GM12878 (cell line): ENCODE results near the gene EMP2. TPM values are rescaled to one million over a fixed set of nuclear protein-coding genes. Genes with fewer than 3 reads are reported as not detected.

Experiments used
- ATAC-seq: fragments of 200-7000 bp; cut with Tn5 transposase; 3 replicates; pipeline ENCODE4 v1.9.1; 2020; ENCODE audit warnings: mild to moderate bottlenecking, moderate library complexity
- BruUV-seq: library from RNA; stranded (reverse); fragments of 400-500 nt; replicated peaks from 2 replicates; lab custom pipeline; 2021; lab: Mats Ljungman, UMichigan
- CTCF ChIA-PET: fragments of 300-600 bp; sonication (Branson Sonifier 250); formaldehyde crosslinking; extraction: SDS; loops from one replicate; lab custom pipeline; 2021; ENCODE audit warnings: inconsistent platforms; lab: Yijun Ruan, JAX
- POLR2A ChIA-PET: fragments of 350-600 bp; formaldehyde crosslinking; extraction: SDS; loops from one replicate; lab custom pipeline; 2021; ENCODE audit warnings: inconsistent platforms; lab: Charles Lee
- RAD21 ChIA-PET: fragments of 300-600 bp; sonication (Branson Sonifier 250); formaldehyde crosslinking; loops from one replicate; lab custom pipeline; 2023; ENCODE audit warnings: antibody characterized with exemption; ENCODE audit not compliant: unreplicated experiment; lab: Charles Lee
- SMC1A ChIA-PET: fragments of 300-600 bp; sonication (Branson Sonifier 250); formaldehyde crosslinking; loops from one replicate; lab custom pipeline; 2023; ENCODE audit not compliant: unreplicated experiment, uncharacterized antibody; lab: Charles Lee
- DNase-seq: peaks from one replicate; pipeline ENCODE4 v3.0.0-alpha.2; 2011; ENCODE audit warnings: low read depth, low spot score
- FAIRE-seq: peaks from 3 replicates; lab custom pipeline; 2011; peaks lifted over from hg19 to GRCh38; lab: Jason Lieb, UNC
- H2AFZ ChIP-seq: 2 replicates; pipeline ENCODE4 v1.6.0; 2011; ENCODE audit warnings: low read depth, low read length, control low read depth; ENCODE audit not compliant: control insufficient read depth
- H3K27ac ChIP-seq: 2 replicates; pipeline ENCODE4 v1.5.1; 2011; ENCODE audit warnings: control low read depth; ENCODE audit not compliant: control insufficient read depth, insufficient read depth
- H3K27me3 ChIP-seq, 2 experiments: replicated peaks in 1 of 2; 2 replicates each; pipeline versions ENCODE4 v1.6.0 to v1.6.1; 2011; ENCODE audit warnings: low read length in 1 of 2; ENCODE audit not compliant: control insufficient read depth in 2 of 2, insufficient read depth in 2 of 2
- H3K36me3 ChIP-seq, 2 experiments: 2 replicates each; pipeline ENCODE4 v1.5.1; 2011; ENCODE audit warnings: low read length in 1 of 2; ENCODE audit not compliant: control insufficient read depth in 2 of 2, insufficient read depth in 2 of 2
- H3K4me1 ChIP-seq: 2 replicates; pipeline ENCODE4 v1.6.1; 2011; ENCODE audit warnings: mild to moderate bottlenecking, low read length, moderate library complexity, mixed read lengths; ENCODE audit not compliant: control insufficient read depth, insufficient read depth
- H3K4me2 ChIP-seq: 2 replicates; pipeline ENCODE4 v1.6.0; 2011; ENCODE audit warnings: control low read depth; ENCODE audit not compliant: control insufficient read depth, insufficient read depth
- H3K4me3 ChIP-seq: fragments of 200-600 bp; sonication (generic); 2 replicates; pipeline ENCODE4 v1.5.1; 2016
- H3K79me2 ChIP-seq: 2 replicates; pipeline ENCODE4 v1.6.0; 2011; ENCODE audit warnings: low read length; ENCODE audit not compliant: control insufficient read depth, insufficient read depth
- H3K9ac ChIP-seq: 2 replicates; pipeline ENCODE4 v1.8.0; 2011; ENCODE audit warnings: low read length, control low read depth, mixed read lengths; ENCODE audit not compliant: control insufficient read depth, insufficient read depth
- H3K9me3 ChIP-seq: replicated peaks from 3 replicates; pipeline ENCODE4 v1.5.1; 2011; ENCODE audit warnings: mild to moderate bottlenecking, low read length; ENCODE audit not compliant: control insufficient read depth, insufficient read depth
- H4K20me1 ChIP-seq: 2 replicates; pipeline ENCODE4 v1.6.0; 2011; ENCODE audit not compliant: control insufficient read depth, insufficient read depth
- NRF1 ChIP-seq: conservative IDR thresholded peaks from 2 replicates; pipeline ENCODE4 v1.6.1; 2011; ENCODE audit warnings: mild to moderate bottlenecking, low read depth, low read length, improper control_type of control experiment
- TCF7 ChIP-seq: IDR thresholded peaks from 2 replicates; pipeline ENCODE4 v1.6.1; 2014; ENCODE audit warnings: antibody characterized with exemption, borderline replicate concordance
- WGBS: methylation state at CpG from one replicate; pipeline ENCODE4 v1.1.6; 2016; ENCODE audit warnings: low lambda C conversion rate; ENCODE audit not compliant: insufficient replicate concordance, insufficient coverage; ENCODE audit errors: missing lambda C conversion rate; 5-methylcytosine and 5-hydroxymethylcytosine counted together
- in situ Hi-C: fragments of 300-500 bp; cut with MboI; formaldehyde crosslinking; loops from 9 replicates; pipeline ENCODE4 v1.14.3; 2018; ENCODE audit warnings: mixed read lengths
- intact Hi-C: fragments of 100-400 bp; cut with micrococcal nuclease; formaldehyde crosslinking; loops from one replicate; pipeline ENCODE4 v1.14.2; 2022; ENCODE audit not compliant: unreplicated experiment
- polyA plus RNA-seq, 11 experiments: library from polyadenylated mRNA; depleted of rRNA in 4 of 11; unstranded in 6 of 11; stranded (reverse) in 5 of 11; fragments of >200 nt; fragmentation: Nextera tagmentation in 4 of 11; fragmentation: Illumina TruSeq in 1 of 11; extraction: Ambion mirVana in 4 of 11; extraction: Trizol in 1 of 11; gene quantifications; 1 replicate in 1 of 11; 2 replicates in 10 of 11; pipeline versions ENCODE4 v1.2.1 to v1.2.3, GENCODE V29; 2011 to 2016; ENCODE audit warnings: inconsistent platforms in 2 of 11, missing spikeins in 2 of 11, low read depth in 1 of 11
- total RNA-seq, 4 experiments: library from RNA; depleted of rRNA in 3 of 4; stranded (reverse); fragments of >200 nt in 3 of 4; fragmentation: Illumina TruSeq in 1 of 4; extraction: Trizol in 1 of 4; gene quantifications; 2 replicates each; pipeline versions ENCODE4 v1.2.1 to v1.2.3, GENCODE V29; 2013 to 2021
- TF ChIP-seq, protein P1 (sequence below): fragments of 450-650 bp; IDR thresholded peaks from 2 replicates; pipeline ENCODE4 v1.6.1; 2014; ENCODE audit warnings: mild to moderate bottlenecking
- TF ChIP-seq, protein P2 (sequence below): IDR thresholded peaks from 2 replicates; pipeline ENCODE4 v1.6.1; 2011; ENCODE audit warnings: low read depth, low read length, improper control_type of control experiment, borderline replicate concordance

Gene EMP2
- total and polyA plus RNA-seq, 10 of the 15 experiments (the other 5 are each of a cell fraction or from before 2014, with no cell fraction given): 0.41 to 10.4 (median 3.8) TPM

DNA sequence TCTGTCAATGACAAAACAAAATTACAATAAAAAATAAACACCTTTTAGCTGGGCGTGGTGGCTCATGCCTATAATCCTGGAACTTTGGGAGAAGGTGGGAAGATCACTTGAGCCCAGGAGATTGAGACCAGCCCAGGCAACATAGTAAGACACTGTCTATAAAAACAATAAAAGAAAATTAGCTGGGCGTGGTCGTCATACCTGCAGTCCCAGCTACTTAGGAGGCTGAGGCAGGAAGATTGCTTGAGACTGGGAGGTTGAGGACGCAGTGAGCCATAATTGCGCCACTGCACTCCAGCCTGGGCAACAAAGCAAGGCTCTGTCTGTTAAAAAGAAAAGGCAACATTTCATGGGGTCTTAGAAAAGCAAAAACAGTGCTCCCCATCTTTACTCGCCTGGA is 32.7 kb downstream of the EMP2 start:
- H2AFZ ChIP-seq: no peak overlapping the region
- CTCF ChIA-PET: no interaction called here
- ATAC-seq (no peak), DNase-seq (no peak), FAIRE-seq (no peak)
- H3K27ac ChIP-seq: no peak overlapping the region
- no peaks in the 10 kb centered on the region; a peak in 1 of 4 replicates for H3K27me3 ChIP-seq
- TF ChIP-seq, protein P1, sequence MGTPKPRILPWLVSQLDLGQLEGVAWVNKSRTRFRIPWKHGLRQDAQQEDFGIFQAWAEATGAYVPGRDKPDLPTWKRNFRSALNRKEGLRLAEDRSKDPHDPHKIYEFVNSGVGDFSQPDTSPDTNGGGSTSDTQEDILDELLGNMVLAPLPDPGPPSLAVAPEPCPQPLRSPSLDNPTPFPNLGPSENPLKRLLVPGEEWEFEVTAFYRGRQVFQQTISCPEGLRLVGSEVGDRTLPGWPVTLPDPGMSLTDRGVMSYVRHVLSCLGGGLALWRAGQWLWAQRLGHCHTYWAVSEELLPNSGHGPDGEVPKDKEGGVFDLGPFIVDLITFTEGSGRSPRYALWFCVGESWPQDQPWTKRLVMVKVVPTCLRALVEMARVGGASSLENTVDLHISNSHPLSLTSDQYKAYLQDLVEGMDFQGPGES: no peak
- TF ChIP-seq NRF1 (no peak), TCF7 (no peak)
- TF ChIP-seq, protein P2, sequence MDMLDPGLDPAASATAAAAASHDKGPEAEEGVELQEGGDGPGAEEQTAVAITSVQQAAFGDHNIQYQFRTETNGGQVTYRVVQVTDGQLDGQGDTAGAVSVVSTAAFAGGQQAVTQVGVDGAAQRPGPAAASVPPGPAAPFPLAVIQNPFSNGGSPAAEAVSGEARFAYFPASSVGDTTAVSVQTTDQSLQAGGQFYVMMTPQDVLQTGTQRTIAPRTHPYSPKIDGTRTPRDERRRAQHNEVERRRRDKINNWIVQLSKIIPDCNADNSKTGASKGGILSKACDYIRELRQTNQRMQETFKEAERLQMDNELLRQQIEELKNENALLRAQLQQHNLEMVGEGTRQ: no peak
- H3K9ac ChIP-seq: no peak overlapping the region
- 53% methylated on average over 6 of the region's 6 CpGs for WGBS
- in situ Hi-C loops: no loop called here
- intact Hi-C loops: no loop called here
- no peaks in the 10 kb centered on the region for H4K20me1 ChIP-seq
- no peaks in the 10 kb centered on the region for H3K79me2 ChIP-seq
- no TSS peak for BruUV-seq
- H3K4me2 ChIP-seq: no peak overlapping the region
- SMC1A ChIA-PET: no interaction called here
- peaks cover 3% of the 10 kb centered on the region; the same call in 1 of the 3 replicates for H3K9me3 ChIP-seq
- H3K4me1 ChIP-seq: peaks cover 2% of the 10 kb centered on the region
- H3K36me3 ChIP-seq: no peaks in the 10 kb centered on the region
- POLR2A ChIA-PET: no interaction called here
- H3K4me3 ChIP-seq: no peak overlapping the region
- RAD21 ChIA-PET: no interaction called here
